ENCODE measurements around the gene CCL18.
"Not testable (repeated sequence)": the region's sequence is repeated elsewhere in the genome, so short reads cannot be mapped to it uniquely, and the experiment has no call there.

CCL18 gene

GRCh38 chr17:36083691-36084090, 19.6 kb downstream of the CCL18 start:
- not testable (repeated sequence) for H3K36me3 ChIP-seq (ENCODE audit: insufficient read depth); H3K4me2 ChIP-seq; H3K79me2 ChIP-seq (ENCODE audit: insufficient read depth, low read depth); H2AFZ ChIP-seq (ENCODE audit: low read depth); H3K4me3 ChIP-seq (IDR thresholded peaks at IDR 0.05; ENCODE audit: insufficient read depth, low read depth, low read length); H3K27me3 ChIP-seq (ENCODE audit: insufficient read depth, low read depth); H3K9ac ChIP-seq; H3K27ac ChIP-seq; H4K20me1 ChIP-seq (ENCODE audit: insufficient read depth)
- peaks cover 38% of the 10 kb centered on the region for H3K4me1 ChIP-seq (ENCODE audit: low read depth, poor library complexity, severe bottlenecking)

- Histone ChIP-seq H3K27me3 (ENCODE audit: insufficient read depth, low read depth) (no peaks in the 10 kb centered on the region), H3K9ac (no peak overlapping the region), H3K36me3 (ENCODE audit: insufficient read depth) (no peaks in the 10 kb centered on the region), H3K4me2 (no peak overlapping the region), H3K4me1 (ENCODE audit: low read depth, poor library complexity, severe bottlenecking) (peaks cover 59% of the 10 kb centered on the region), H4K20me1 (ENCODE audit: insufficient read depth) (no peaks in the 10 kb centered on the region), H3K79me2 (ENCODE audit: insufficient read depth, low read depth) (no peaks in the 10 kb centered on the region), H3K4me3 (IDR thresholded peaks at IDR 0.05; ENCODE audit: insufficient read depth, low read depth, low read length) (no peak overlapping the region), H2AFZ (ENCODE audit: low read depth) (peak overlapping the region; percentile 22; the same call in 1 of the 2 replicates), H3K27ac (no peak overlapping the region)
- no peak for TF ChIP-seq CTCF (conservative IDR thresholded peaks at IDR 0.05; ENCODE audit: low read depth, low read length)
Measured at GRCh38 chr17:36085765-36086164, 21.7 kb downstream of the CCL18 start.

GRCh38 chr17:36086791-36087190, 22.7 kb downstream of the CCL18 start:
- no peak overlapping the region for H3K27ac ChIP-seq
- H3K4me2 ChIP-seq: no peak overlapping the region
- TF ChIP-seq CTCF (conservative IDR thresholded peaks at IDR 0.05; ENCODE audit: low read depth, low read length): no peak
- no peaks in the 10 kb centered on the region for H3K79me2 ChIP-seq (ENCODE audit: insufficient read depth, low read depth)
- no peaks in the 10 kb centered on the region for H4K20me1 ChIP-seq (ENCODE audit: insufficient read depth)
- H3K27me3 ChIP-seq (ENCODE audit: insufficient read depth, low read depth): no peaks in the 10 kb centered on the region
- H2AFZ ChIP-seq (ENCODE audit: low read depth): no peak overlapping the region
- no peaks in the 10 kb centered on the region for H3K36me3 ChIP-seq (ENCODE audit: insufficient read depth)
- H3K4me3 ChIP-seq (IDR thresholded peaks at IDR 0.05; ENCODE audit: insufficient read depth, low read depth, low read length): no peak overlapping the region
- H3K9ac ChIP-seq: no peak overlapping the region
- peaks cover 69% of the 10 kb centered on the region for H3K4me1 ChIP-seq (ENCODE audit: low read depth, poor library complexity, severe bottlenecking)

- H3K9ac ChIP-seq; H3K4me3 ChIP-seq (IDR thresholded peaks at IDR 0.05; ENCODE audit: insufficient read depth, low read depth, low read length); H4K20me1 ChIP-seq (ENCODE audit: insufficient read depth); H3K79me2 ChIP-seq (ENCODE audit: insufficient read depth, low read depth); H2AFZ ChIP-seq (ENCODE audit: low read depth); H3K27me3 ChIP-seq (ENCODE audit: insufficient read depth, low read depth); H3K27ac ChIP-seq; H3K36me3 ChIP-seq (ENCODE audit: insufficient read depth); H3K4me2 ChIP-seq: not testable (repeated sequence)
- H3K4me1 ChIP-seq (ENCODE audit: low read depth, poor library complexity, severe bottlenecking): peaks cover 69% of the 10 kb centered on the region
Measured at GRCh38 chr17:36087471-36087870, 23.4 kb downstream of the CCL18 start.

- not testable (repeated sequence) for H3K4me2 ChIP-seq; H2AFZ ChIP-seq (ENCODE audit: low read depth); H3K27ac ChIP-seq; H3K79me2 ChIP-seq (ENCODE audit: insufficient read depth, low read depth); H3K4me3 ChIP-seq (IDR thresholded peaks at IDR 0.05; ENCODE audit: insufficient read depth, low read depth, low read length); H3K27me3 ChIP-seq (ENCODE audit: insufficient read depth, low read depth); H4K20me1 ChIP-seq (ENCODE audit: insufficient read depth); H3K9ac ChIP-seq; H3K36me3 ChIP-seq (ENCODE audit: insufficient read depth)
- peaks cover 73% of the 10 kb centered on the region for H3K4me1 ChIP-seq (ENCODE audit: low read depth, poor library complexity, severe bottlenecking)
Measured at GRCh38 chr17:36087897-36088572, 24.0 kb downstream of the CCL18 start.

- Histone ChIP-seq H3K36me3 (ENCODE audit: insufficient read depth) (no peaks in the 10 kb centered on the region), H3K27me3 (ENCODE audit: insufficient read depth, low read depth) (no peaks in the 10 kb centered on the region), H3K79me2 (ENCODE audit: insufficient read depth, low read depth) (no peaks in the 10 kb centered on the region), H4K20me1 (ENCODE audit: insufficient read depth) (no peaks in the 10 kb centered on the region), H3K4me3 (IDR thresholded peaks at IDR 0.05; ENCODE audit: insufficient read depth, low read depth, low read length) (no peak overlapping the region), H3K27ac (peak overlapping the region; percentile 51; the same call in 1 of the 2 replicates), H3K4me2 (peak overlapping the region; percentile 49), H3K4me1 (ENCODE audit: low read depth, poor library complexity, severe bottlenecking) (peaks cover 78% of the 10 kb centered on the region), H3K9ac (peak overlapping the region; percentile 27; the same call in 1 of the 2 replicates), H2AFZ (ENCODE audit: low read depth) (no peak overlapping the region)
- TF ChIP-seq CTCF (conservative IDR thresholded peaks at IDR 0.05; ENCODE audit: low read depth, low read length): no peak
Measured at GRCh38 chr17:36088670-36089338, 24.7 kb downstream of the CCL18 start.
